Stimulated activated CD8-positive, alpha-beta memory T cell treated with anti-CD3 and anti-CD28 coated beads, Interleukin-7, amount 100 ng/mL, for 24 hours (primary cell): Measurements from ENCODE around the gene POLA1.

Experiments
- DNase-seq: peaks from one replicate; pipeline ENCODE4 v3.0.0-alpha.2; 2020; ENCODE audit warnings: low read depth

Gene POLA1

DNA sequence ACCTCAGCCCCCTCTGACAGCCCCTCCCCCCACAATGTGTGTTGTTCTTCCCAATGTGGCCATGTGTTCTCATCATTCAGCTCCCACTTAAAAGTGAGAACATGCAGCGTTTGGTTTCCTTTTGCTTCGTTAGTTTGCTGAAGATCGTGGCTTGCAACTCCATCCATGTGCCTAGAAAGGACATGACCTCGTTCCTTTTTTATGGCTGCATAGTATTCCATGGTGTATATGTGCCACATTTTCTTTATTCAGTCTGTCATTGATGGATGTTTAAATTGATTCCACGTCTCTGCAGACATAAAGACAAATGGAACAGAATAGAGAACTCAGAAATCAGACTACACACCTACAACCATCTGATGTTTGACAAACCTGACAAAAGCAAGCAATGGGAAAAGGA lies 276.1 kb downstream of the POLA1 start:
- DNase-seq: no peak

DNA sequence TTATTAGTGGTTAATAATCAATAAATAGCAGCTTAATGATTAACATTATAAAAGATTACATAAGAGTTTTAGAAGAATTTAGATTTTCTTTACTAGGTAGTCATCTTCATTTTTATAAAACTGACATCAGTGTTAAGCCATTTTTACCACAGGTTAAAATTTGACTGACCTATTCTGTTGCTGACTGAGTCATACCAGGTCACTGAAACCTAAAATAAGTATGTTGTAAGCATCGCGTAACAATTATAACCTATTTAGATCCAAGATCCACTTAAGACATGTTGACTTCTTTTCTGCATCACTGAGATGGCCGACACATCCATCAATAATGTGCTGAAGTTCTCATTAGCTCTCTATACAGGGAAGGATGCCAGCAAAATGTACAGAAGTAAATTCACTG lies 285.4 kb downstream of the POLA1 start:
- DNase-seq: no peak

DNA sequence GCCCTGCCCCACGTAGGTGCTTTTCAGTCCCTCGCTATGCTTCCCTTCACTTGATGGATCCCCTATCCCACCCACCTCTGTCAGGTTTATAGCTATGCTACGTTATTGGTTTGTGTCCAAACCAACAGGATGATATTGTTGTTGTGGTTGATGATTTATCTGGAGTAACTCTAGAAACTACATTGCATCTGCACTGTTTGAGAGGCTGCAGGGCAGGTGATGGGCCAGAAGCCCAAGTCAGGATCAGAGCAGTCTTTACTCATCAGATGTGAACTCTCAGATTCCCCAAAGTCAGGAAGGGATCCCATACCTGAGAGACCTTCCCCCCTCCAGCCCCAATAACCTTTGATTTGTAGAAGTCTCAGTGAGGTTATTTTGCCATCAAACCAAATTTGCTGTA lies 287.3 kb downstream of the POLA1 start:
- no peak for DNase-seq

DNA sequence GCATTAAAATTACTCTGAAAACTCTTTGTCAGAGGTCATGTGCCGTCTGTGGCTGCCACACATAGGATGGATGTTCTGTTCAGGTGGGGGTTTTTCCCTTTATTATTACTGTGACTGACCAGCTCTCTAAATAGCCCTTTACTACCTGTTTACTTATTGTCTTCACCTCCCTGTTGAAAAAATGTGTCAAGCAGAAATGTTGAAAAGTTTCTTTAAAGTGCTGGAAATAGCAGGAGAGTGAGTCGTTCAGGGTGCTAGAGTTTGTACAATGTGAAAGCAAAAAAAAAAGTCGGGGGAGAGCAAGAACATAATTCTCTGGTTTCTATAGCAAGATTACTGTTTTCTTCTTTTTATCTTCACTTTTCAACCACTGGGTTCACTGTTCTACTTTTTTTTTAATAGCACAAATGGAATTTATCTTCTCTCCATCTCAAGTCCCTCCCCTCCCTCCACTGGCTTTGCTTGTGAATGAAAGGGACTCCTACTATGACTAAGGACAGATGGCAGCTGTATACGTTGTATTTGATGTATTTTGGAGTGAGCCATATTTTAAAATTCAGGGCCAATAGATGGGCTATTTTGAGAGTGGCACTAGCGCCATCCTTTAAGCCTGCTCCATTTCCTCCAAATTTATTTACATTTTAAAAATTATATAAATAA lies 288.7 kb downstream of the POLA1 start:
- DNase-seq: no peak

DNA sequence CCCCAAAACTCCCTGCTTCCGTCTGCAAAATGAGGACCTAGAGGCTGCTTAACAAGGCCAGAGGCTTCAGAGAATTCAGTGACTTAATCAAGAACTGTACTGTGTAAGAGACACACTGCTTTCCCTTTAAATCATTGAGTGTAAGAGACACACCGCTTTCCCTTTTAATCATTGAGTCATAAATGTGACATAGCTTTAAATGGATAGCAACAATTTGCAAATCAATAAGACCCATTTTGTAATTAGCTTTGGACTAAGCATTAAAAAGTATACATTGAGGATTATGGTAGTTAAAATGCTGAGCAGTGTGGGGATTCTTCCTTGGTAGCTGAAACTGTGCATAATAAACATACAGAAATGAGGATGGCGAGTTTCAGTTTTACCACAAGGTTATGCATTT lies 290.2 kb downstream of the POLA1 start:
- no peak for DNase-seq

DNA sequence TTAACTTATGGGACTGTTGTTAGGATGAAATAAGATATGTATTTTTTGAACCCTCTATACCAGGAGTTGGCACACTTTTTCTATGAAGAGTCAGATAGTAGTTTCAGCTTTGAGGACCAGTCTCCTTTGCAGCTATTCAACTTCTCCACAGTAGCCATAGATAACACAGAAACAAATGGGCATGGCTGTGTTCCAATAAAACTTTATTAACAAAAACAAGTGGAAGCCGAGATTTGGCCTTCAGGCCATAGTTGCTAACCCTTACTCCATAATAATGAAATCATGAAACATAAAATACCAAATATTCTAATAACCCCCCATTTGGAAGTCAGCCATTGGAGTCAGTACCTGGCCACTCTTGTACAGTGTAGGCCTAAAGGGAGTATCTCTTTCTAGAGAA lies 291.4 kb downstream of the POLA1 start:
- no peak for DNase-seq

DNA sequence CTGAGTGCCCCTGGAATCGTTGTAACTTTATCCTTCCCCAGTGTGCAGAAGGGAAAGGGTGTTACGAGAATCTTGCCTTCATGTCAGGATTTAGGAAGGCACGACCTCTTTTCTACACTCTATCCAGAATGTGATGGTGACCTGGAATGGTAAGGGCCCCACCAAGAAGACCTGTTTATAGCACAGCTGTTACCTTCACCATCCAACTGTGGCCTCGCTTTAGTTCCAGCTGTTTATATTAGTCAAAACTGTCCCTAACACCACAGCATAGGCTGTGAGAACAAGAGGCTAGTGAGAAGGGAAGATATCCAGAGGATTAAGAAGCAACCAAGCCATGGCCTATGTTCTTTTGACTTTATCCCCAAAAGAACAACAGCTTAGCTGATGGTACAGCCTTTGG lies 294.0 kb downstream of the POLA1 start:
- DNase-seq: no peak

DNA sequence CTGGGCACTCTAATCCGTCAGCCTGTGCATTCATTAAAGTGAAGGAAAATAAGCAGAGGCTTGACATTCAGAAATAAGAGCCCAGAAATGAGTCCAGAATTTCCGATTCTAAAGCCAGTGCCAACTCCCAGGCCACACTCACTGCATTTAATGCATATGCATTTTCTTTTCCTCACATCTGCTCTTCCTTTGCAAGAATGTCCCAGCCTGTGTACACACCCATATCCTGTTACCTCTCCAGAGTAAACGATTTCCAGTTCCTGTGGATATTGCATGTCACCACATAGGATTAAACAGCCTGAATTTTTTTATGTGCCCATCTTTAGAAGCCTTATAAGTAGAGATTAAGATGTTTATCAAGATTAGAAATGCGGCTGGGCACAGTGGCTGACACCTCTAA lies 294.6 kb downstream of the POLA1 start:
- no peak for DNase-seq

DNA sequence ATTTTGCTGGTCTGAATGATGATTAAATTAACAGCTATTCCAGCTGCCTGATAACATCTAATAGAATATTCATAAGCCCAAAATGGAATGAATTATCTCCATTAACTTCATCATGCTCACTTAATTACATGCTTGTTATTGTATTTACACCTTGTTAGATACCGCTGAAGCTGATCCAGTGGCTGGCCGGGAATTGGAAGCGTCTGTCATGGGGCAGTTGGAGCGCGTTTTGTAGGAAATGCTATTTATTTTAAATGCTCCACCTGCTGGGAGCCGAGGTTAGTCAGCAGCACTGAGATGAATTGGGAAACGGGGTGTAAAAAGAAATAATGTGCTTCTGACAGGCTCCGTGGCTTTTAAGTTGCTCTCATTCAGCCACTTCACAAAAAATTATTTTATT lies 296.8 kb downstream of the POLA1 start:
- DNase-seq: no peak

DNA sequence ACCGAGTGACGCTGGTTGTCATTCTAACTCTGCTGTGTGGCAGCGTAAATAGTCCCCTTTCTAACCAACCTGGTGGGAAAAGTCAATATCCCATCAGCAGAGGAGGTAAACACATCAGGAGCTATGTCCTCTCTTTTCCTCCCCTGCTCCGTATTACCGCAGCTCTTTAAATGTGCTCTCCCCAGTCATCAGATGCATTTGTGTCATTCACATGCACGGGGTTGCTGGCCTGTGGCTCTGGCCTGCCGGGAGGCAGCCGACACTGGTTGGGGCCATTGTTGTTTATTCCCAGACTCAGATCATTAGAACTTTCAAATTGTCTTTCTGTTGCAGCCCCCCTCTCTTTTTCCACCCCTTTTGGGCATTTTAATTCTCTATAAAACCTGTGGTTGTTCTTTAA lies 300.2 kb downstream of the POLA1 start:
- no peak for DNase-seq

DNA sequence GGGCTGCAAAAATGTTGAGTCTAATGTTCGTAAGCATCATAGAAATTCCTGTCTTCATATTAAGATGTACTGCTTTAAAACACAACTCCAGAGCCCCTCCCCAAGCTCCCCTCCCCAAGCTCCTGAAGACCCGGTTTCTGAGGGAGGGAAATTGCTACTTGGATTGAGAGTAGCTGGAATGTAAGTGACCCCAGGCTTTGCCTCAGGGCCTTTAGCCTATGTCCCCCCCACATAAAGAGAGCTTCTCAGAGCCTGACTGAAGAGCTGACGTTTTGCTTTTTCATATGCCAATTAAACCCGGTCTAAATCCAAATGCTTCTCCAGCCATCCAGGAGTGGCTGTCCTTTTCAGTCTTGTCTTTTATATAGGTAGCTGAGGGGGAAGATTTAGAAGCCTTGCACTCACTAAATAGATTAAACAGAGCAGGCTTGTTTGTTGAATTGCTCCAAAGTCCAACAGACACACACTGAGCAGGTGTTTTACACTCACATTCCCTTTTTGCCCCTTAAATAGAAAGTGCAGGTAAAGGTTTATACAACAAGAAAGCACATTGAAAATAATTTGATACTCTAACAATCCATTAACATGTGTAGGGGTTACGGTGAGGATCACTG lies 302.5 kb downstream of the POLA1 start:
- DNase-seq: no peak

DNA sequence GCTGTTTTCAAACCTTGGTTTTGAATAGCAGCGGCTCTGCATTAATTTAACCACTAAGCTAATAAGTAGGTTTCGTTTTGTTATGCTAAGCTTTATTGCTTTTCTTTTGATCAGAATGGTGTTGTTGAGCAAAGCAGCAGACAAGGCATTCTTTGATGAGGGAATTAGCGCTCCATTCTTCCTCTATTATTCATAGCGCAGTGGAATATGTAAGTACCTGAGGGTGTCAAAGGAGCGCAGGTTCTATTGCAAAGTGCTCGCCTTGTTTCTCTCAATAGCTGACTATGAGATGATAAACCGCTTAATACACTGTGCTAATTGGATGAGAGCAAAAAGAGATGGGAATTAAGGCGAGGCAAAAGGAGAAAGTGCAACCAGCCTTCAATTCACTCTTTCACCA lies 305.8 kb downstream of the POLA1 start:
- DNase-seq: no peak

DNA sequence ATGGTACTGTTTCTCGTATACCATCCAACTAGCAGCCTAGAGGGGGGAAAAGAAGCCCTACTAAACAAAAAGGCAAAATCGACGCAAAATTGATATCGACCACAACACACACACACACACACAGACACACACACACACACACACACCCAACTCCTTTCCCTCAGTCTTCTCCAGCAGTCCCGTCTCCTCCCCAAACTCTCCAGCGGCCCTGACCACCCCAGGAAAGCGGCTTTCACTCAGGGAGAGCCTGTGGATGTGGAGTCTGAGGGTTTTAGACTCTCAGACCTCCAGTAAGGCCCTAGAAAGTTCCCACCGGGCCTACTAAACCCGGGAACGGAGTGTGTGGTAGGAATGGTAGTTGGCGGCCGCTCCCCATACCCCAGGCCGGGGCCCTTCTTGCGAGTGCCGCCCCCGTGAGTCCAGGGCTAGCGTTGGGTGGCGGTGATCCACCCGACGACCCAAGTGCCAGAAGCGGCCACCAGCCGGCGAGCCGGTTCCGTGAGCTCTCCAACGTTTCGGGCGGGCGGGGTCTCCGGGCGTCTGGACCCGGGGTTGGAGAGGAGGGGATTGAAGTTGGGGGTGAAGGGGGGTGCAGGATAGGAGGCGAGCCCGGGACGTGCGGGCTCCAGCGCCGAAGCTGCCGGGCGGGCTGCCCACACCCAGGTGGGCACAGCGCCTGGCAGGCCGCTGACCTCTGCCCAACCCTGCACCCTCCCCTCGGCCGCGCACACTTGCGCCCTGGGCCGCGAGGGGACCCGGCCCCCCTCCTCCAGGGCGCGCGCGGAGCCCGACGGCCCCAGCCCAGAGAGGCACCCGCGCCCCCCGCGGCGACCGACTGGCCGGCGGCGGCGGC lies 308.3 kb downstream of the POLA1 start:
- no peak for DNase-seq

DNA sequence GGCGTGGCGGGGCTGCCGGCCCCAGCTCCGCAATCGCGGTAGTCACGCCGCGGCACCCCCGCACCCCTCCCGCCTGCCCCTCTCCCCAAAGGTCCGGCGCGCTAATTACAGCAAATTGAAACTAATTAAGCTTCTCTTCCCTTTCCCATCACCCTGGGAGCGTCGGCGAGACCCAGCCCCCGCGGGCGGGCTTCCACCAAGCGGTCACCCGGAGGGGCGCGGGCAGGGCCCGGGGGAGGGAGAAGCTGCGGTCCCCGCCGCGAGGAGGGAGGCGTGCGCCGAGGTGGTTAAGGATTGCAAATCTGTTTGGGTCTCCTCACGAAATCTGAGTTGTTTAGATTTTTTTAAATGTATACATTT lies 308.9 kb downstream of the POLA1 start:
- no peak for DNase-seq

DNA sequence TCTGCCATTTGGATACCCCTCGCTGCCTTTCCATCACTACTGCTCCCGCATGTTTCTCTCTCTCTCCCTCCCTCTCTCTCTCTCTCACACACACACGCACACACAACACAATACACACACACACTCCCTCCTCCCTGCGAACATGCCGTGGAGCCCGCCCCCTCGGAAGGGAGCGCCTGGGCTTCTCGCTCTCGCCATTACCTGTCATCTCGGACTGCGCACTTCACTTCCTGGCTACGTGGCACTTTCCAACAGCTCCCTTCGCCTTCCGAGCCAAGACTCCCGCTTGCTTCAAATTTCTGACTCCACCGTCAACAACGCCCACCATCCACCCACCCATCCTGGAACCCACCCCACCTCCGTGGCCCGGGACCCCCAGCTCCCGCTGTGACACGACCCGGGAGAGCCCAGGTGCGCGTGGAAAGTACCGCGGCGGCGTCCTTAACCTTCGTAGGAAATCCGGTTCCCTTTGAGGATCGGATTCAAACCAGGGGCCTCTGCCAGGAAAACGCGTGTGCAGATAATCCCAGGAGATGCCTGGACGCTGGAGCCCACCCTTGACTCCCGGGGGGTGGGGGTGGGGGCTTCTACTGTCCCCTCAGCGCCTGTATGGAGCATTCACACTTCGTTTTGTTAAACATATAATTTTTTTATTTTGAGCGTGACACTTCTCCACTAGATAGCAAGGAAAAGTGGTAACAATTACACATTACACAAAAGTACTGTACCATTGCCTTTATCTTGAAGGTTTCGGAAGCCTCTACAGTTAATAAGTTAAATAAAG lies 309.5 kb downstream of the POLA1 start:
- no peak for DNase-seq

DNA sequence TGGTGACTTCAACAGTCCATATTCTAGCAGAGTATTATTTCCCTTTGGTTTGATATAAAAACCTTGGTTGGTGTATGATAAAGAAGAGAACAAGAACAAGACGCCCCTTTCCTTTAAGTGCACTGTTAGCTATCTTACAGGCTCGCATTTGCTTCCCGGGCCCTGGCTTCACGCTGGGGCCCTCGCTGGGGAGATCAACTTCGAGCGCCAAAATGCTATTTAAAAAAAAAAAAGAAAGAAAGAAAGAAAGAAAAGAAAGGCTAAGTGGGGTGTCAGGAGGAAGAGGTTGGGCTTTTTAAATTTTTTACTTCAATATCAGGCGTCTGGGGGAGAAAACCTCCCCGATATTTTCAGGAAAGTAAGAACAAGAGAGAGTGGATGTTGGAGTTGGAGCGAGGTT lies 310.3 kb downstream of the POLA1 start:
- DNase-seq: no peak

DNA sequence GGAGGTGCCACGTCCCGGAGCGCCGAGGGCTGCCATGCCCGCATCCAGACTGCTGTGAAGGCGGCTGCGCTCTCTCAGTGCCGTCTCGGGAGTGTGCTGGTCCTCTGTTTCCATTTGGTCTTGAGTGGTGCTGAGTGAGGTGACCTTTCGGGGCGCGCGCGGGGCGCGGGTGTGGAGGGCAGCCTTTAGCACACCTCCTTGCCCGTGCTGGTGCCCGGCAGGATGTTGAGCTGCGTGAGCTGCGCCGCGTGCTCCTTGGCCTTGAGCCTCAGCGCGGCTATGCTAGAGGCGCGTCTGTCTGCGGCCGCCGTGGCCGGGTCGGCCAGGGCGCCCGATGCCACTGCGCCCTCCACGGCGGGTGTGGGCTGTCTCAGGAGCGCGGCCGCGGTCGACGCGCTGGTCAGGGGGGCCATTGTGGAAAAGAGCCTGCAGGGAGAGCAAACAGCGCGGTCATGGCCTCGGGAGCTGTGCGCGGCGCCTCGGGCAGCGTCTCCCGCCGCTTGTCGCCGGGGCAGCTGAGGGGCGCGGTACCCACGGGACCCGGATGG lies 310.8 kb downstream of the POLA1 start:
- DNase-seq: no peak

DNA sequence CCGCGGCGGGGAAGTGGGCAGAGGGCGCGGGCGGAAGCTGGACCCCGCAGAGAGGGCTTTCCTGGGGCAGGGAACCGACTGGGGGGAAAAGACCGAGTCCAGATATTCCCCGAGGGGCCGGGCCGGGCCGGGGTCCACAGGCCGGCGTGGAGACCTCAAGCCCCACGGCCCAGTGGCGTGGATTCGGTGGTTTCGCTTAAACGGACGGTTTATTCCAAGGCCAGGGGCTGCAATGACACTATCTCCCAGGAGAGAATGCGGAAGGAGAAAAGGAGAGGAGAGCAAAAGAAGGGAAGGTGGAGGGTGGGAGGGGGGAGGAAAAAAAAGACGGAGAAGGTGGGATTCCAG lies 311.3 kb downstream of the POLA1 start:
- DNase-seq: no peak

DNA sequence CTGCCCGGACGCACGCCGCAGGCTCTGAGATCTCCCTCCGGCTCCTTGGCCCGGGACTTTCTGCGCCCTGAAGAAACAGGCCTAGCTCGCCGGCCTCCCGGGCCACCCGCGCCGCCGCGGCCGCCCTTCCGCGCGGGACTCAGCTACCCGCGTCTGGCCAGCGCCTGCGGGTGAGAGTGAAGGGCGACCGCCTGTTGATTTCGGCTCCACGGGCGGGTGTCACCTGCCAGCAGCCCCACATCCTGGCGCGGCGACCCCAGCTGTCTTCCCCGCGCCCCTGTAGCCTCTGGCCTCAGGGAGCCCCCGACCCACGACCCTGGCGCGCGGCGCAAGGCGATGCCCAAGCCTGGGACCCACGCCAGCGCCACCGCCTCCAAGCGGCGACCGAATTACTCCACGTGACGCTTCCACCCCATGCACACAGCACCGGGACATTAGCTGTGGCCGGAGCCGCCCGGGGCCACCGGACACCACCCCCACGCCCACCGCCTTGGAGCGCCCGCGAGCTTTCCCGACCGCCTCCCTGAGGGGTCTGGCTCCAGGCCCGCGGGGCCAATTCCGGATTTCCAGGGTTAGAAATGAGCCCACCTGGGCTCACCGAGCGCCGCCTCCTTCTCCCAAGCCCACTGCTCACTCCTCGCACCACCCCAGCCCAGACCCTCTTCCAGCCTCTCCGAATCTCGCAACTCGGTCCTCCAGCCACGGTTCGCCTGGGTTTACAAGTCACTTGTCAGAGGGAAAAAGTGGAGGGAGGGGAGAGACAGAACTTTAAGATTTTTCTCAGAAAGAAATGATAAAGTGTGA lies 311.9 kb downstream of the POLA1 start:
- DNase-seq: no peak

DNA sequence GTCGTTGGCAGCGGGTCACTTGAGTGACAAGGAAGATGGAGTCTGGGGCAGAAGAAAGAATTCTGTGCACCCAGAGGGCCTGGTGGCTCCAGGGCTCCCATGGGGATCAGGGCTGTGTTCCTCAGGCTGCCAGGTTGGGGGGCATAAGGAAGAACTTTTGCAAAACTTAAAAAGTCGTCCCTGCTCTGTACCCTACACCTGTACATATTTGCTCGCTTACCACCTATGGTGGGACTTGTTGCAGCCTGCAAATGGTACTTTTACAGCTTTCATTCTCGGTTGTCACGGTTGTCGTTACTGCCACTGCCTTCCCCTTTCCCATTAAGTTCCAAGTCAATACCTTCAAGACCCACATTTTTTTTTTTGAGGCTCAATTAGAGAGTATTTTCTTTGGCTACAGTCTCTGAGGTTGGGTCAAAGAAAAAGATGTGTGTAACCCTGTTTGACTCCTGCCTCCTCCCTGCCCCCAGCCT lies 312.9 kb downstream of the POLA1 start:
- no peak for DNase-seq
